GM23338 (cell line): ENCODE data around the gene OSBPL10. TPM values are rescaled to one million over a fixed set of nuclear protein-coding genes. Genes with fewer than 3 reads are reported as not detected.

Source experiments
- ATAC-seq: fragments of 200-7000 bp; cut with Tn5 transposase; 3 replicates; pipeline ENCODE4 v1.9.1; 2020
- DNase-seq: peaks from one replicate; pipeline ENCODE4 v3.0.0-alpha.2; 2015; ENCODE audit warnings: low spot score
- H2AFZ ChIP-seq: fragments of 200-600 bp; sonication (generic); 2 replicates; pipeline ENCODE4 v1.8.0; 2016; ENCODE audit warnings: antibody characterized with exemption, mild to moderate bottlenecking, moderate library complexity
- H3F3A ChIP-seq: fragments of 200-600 bp; sonication (generic); replicated peaks from 2 replicates; pipeline ENCODE4 v1.8.0; 2017; ENCODE audit warnings: antibody characterized with exemption, mixed run types, low read depth
- H3K27ac ChIP-seq: fragments of 200-600 bp; sonication (generic); 2 replicates; pipeline ENCODE4 v1.6.1; 2016; ENCODE audit warnings: low read depth
- H3K27me3 ChIP-seq: fragments of 200-600 bp; sonication (generic); 2 replicates; pipeline ENCODE4 v1.8.0; 2016; ENCODE audit warnings: mild to moderate bottlenecking, mixed run types, moderate library complexity; ENCODE audit not compliant: insufficient read depth
- H3K36me3 ChIP-seq: fragments of 200-600 bp; sonication (generic); 2 replicates; pipeline ENCODE4 v1.8.0; 2016; ENCODE audit warnings: mild to moderate bottlenecking; ENCODE audit not compliant: insufficient read depth
- H3K4me1 ChIP-seq: fragments of 200-600 bp; sonication (generic); 2 replicates; pipeline ENCODE4 v1.8.0; 2016; ENCODE audit warnings: mild to moderate bottlenecking, moderate library complexity; ENCODE audit not compliant: insufficient read depth
- H3K4me2 ChIP-seq: fragments of 200-600 bp; sonication (generic); 2 replicates; pipeline ENCODE4 v1.7.1; 2017; ENCODE audit warnings: mixed run types
- H3K4me3 ChIP-seq: fragments of 200-600 bp; sonication (generic); 2 replicates; pipeline ENCODE4 v1.6.1; 2016; ENCODE audit warnings: mixed run types
- H3K79me2 ChIP-seq: fragments of 200-600 bp; sonication (generic); replicated peaks from 2 replicates; pipeline ENCODE4 v1.8.0; 2017; ENCODE audit warnings: mild to moderate bottlenecking; ENCODE audit not compliant: insufficient read depth
- H3K9me2 ChIP-seq: fragments of 200-600 bp; sonication (generic); 2 replicates; pipeline ENCODE4 v1.8.0; 2017; ENCODE audit not compliant: insufficient read depth
- H4K20me1 ChIP-seq: fragments of 200-600 bp; sonication (generic); replicated peaks from 2 replicates; pipeline ENCODE4 v1.8.0; 2017; ENCODE audit warnings: mild to moderate bottlenecking; ENCODE audit not compliant: insufficient read depth
- H3K27ac Mint-ChIP-seq: 2 replicates; pipeline ENCODE4 v1.8.0; 2020; ENCODE audit warnings: inconsistent platforms, mild to moderate bottlenecking, moderate library complexity, mixed read lengths
- H3K27me3 Mint-ChIP-seq: 3 replicates; pipeline ENCODE4 v1.8.0; 2022; ENCODE audit warnings: low read depth, mild to moderate bottlenecking, moderate library complexity, mixed read lengths, inconsistent platforms; ENCODE audit not compliant: insufficient read depth, poor library complexity
- H3K36me3 Mint-ChIP-seq: 3 replicates; pipeline ENCODE4 v1.8.0; 2021; ENCODE audit warnings: low read depth, mild to moderate bottlenecking, inconsistent platforms, moderate library complexity, mixed read lengths
- H3K4me1 Mint-ChIP-seq: 3 replicates; pipeline ENCODE4 v1.8.0; 2020; ENCODE audit warnings: mild to moderate bottlenecking, inconsistent platforms, mixed read lengths
- H3K4me3 Mint-ChIP-seq: 3 replicates; pipeline ENCODE4 v1.8.0; 2021; ENCODE audit warnings: moderate library complexity, mild to moderate bottlenecking, inconsistent platforms, mixed read lengths
- H3K9me3 Mint-ChIP-seq: 3 replicates; pipeline ENCODE4 v1.8.0; 2020; ENCODE audit warnings: moderate library complexity, mild to moderate bottlenecking, inconsistent platforms, mixed read lengths
- ETS1 ChIP-seq: IDR thresholded peaks from 2 replicates; pipeline ENCODE4 v1.6.1; 2016; ENCODE audit warnings: antibody characterized with exemption
- JUNB ChIP-seq: IDR thresholded peaks from one replicate; pipeline ENCODE4 v1.6.1; 2016; ENCODE audit warnings: antibody characterized with exemption; ENCODE audit not compliant: unreplicated experiment
- POLR2AphosphoS5 ChIP-seq: IDR thresholded peaks from 2 replicates; pipeline ENCODE4 v1.6.1; 2016; ENCODE audit warnings: antibody characterized with exemption, low read depth
- REST ChIP-seq: IDR thresholded peaks from one replicate; pipeline ENCODE4 v1.6.1; 2018; ENCODE audit warnings: antibody characterized with exemption; ENCODE audit not compliant: unreplicated experiment
- ZNF114 ChIP-seq: fragments of 250-450 bp; sonication (Bioruptor Pico); IDR thresholded peaks from 2 replicates; pipeline ENCODE4 v1.5.0; 2020; ENCODE audit warnings: mild to moderate bottlenecking, moderate library complexity
- ZNF462 ChIP-seq: fragments of 250-450 bp; sonication (Bioruptor Pico); IDR thresholded peaks from 2 replicates; pipeline ENCODE4 v1.5.0; 2020; ENCODE audit warnings: mild to moderate bottlenecking, moderate library complexity
- polyA plus RNA-seq: library from polyadenylated mRNA; unstranded; fragments of >200 nt; fragmentation: Nextera tagmentation; extraction: Ambion mirVana; gene quantifications from 2 replicates; pipeline ENCODE4 v1.2.1, GENCODE V29; 2016
- total RNA-seq: library from RNA; depleted of rRNA; stranded (reverse); fragments of >200 nt; shearing (Covaris generic); gene quantifications from 2 replicates; pipeline ENCODE4 v1.2.3, GENCODE V29; 2014

The OSBPL10 gene
- total and polyA plus RNA-seq, 2 experiments from 2014 or later: 23.8 to 149 TPM

- Mint-ChIP-seq H3K27ac (no peak overlapping the region), H3K36me3 (peaks cover 31% of the 10 kb centered on the region), H3K27me3 (peaks cover 5% of the 10 kb centered on the region), H3K9me3 (peaks cover 11% of the 10 kb centered on the region; the same call in 2 of the 3 replicates), H3K4me1 (peaks cover 18% of the 10 kb centered on the region), H3K4me3 (no peak overlapping the region)
- 0 out of 2 replicates have a peak, but pooled peaks cover 3% of the 10 kb centered on the region for H3K4me1 ChIP-seq
- H3K36me3 ChIP-seq: no peaks in the 10 kb centered on the region; the same call in 1 of the 2 replicates
- H3K4me3 ChIP-seq: no peak overlapping the region
- DNase-seq (no peak), ATAC-seq (no peak)
- no peaks in the 10 kb centered on the region; the same call in 1 of the 2 replicates for H3K9me2 ChIP-seq
- no peaks in the 10 kb centered on the region for H4K20me1 ChIP-seq
- no peak overlapping the region for H3K27ac ChIP-seq
- peaks cover 33% of the 10 kb centered on the region for H3K79me2 ChIP-seq
- no peak overlapping the region for H2AFZ ChIP-seq
- no peak for TF ChIP-seq REST
- TF ChIP-seq JUNB: no peak
- TF ChIP-seq ETS1: no peak
- no peak for TF ChIP-seq ZNF462 (CRISPR knock-in tag)
- no peak for TF ChIP-seq POLR2AphosphoS5
- no peak for TF ChIP-seq ZNF114 (CRISPR knock-in tag)
- no peak overlapping the region for H3K4me2 ChIP-seq
- no peaks in the 10 kb centered on the region for H3K27me3 ChIP-seq
- H3F3A ChIP-seq: no peaks in the 10 kb centered on the region
Observed at GRCh38 chr3:31709526-31709925, 271.5 kb downstream of the OSBPL10 start.
